Kidney epithelial cell (primary cell): ENCODE data around the gene GCNA. TPM values are rescaled to one million over a fixed set of nuclear protein-coding genes. Genes with fewer than 3 reads are reported as not detected.

Source experiments
- DNase-seq: peaks from one replicate; pipeline ENCODE4 v3.0.0-alpha.2; 2010; ENCODE audit warnings: low read depth
- H3K27me3 ChIP-seq: 2 replicates; pipeline ENCODE4 v1.6.0; 2011; ENCODE audit warnings: low read length; ENCODE audit not compliant: control insufficient read depth, insufficient read depth
- H3K36me3 ChIP-seq: 2 replicates; pipeline ENCODE4 v1.5.1; 2011; ENCODE audit warnings: low read length; ENCODE audit not compliant: control insufficient read depth, insufficient read depth
- H3K4me3 ChIP-seq: 2 replicates; pipeline ENCODE4 v1.5.1; 2011; ENCODE audit warnings: low read depth, mild to moderate bottlenecking, control low read depth, low read length
- CTCF ChIP-seq: IDR thresholded peaks from 2 replicates; pipeline ENCODE4 v1.5.1; 2011; ENCODE audit warnings: mild to moderate bottlenecking, moderate library complexity, low read length, control low read depth, inconsistent platforms; ENCODE audit not compliant: insufficient read depth, poor library complexity, severe bottlenecking
- total RNA-seq: library from RNA; depleted of rRNA; stranded (reverse); fragments of >200 nt; gene quantifications from 2 replicates; pipeline ENCODE4 v1.2.3, GENCODE V29; 2015

The GCNA gene
- total RNA-seq, 1 donor from 2014 or later: 4.1 TPM

GRCh38 chrX:71622032-71622575, 43.9 kb downstream of the GCNA start:
- Histone ChIP-seq H3K36me3 (no peaks in the 10 kb centered on the region), H3K27me3 (no peaks in the 10 kb centered on the region), H3K4me3 (no peak overlapping the region)
- DNase-seq: no peak
- TF ChIP-seq CTCF: no peak

- H3K36me3 ChIP-seq: no peaks in the 10 kb centered on the region
- no peak for DNase-seq
- TF ChIP-seq CTCF: no peak
- no peaks in the 10 kb centered on the region for H3K27me3 ChIP-seq
- H3K4me3 ChIP-seq: no peak overlapping the region
Measured at GRCh38 chrX:71622576-71623450, 44.6 kb downstream of the GCNA start.

- no peaks in the 10 kb centered on the region for H3K27me3 ChIP-seq
- DNase-seq: no peak
- H3K36me3 ChIP-seq: no peaks in the 10 kb centered on the region
- TF ChIP-seq CTCF: no peak
- H3K4me3 ChIP-seq: no peak overlapping the region
Measured at GRCh38 chrX:71623714-71624113, 45.5 kb downstream of the GCNA start.

GRCh38 chrX:71625471-71625870, 47.2 kb downstream of the GCNA start:
- no peaks in the 10 kb centered on the region for H3K27me3 ChIP-seq
- no peak for DNase-seq
- no peaks in the 10 kb centered on the region for H3K36me3 ChIP-seq
- H3K4me3 ChIP-seq: no peak overlapping the region
- TF ChIP-seq CTCF: no peak

- Histone ChIP-seq H3K27me3 (no peaks in the 10 kb centered on the region), H3K4me3 (no peak overlapping the region), H3K36me3 (no peaks in the 10 kb centered on the region)
- no peak for DNase-seq
- TF ChIP-seq CTCF: no peak
Measured at GRCh38 chrX:71626576-71626975, 48.3 kb downstream of the GCNA start.
